IPS-15b (cell line): ENCODE measurements around the gene SNTA1.

Source experiments
- H3K27me3 ChIP-seq: one replicate; pipeline ENCODE4 v1.6.1; 2013; ENCODE audit warnings: low read length; ENCODE audit not compliant: control insufficient read depth, insufficient read depth
- H3K36me3 ChIP-seq: one replicate; pipeline ENCODE4 v1.6.1; 2013; ENCODE audit warnings: low read length; ENCODE audit not compliant: control insufficient read depth, insufficient read depth
- H3K4me1 ChIP-seq: one replicate; pipeline ENCODE4 v1.6.1; 2013; ENCODE audit warnings: mild to moderate bottlenecking, low read length; ENCODE audit not compliant: control insufficient read depth, insufficient read depth
- H3K4me3 ChIP-seq: one replicate; pipeline ENCODE4 v1.5.1; 2013; ENCODE audit warnings: low read depth, low read length
- H3K9ac ChIP-seq: one replicate; pipeline ENCODE4 v1.6.1; 2013; ENCODE audit warnings: low read depth, mild to moderate bottlenecking, low read length
- H3K9me3 ChIP-seq: one replicate; pipeline ENCODE4 v1.6.1; 2013; ENCODE audit warnings: mild to moderate bottlenecking, low read length; ENCODE audit not compliant: control insufficient read depth, insufficient read depth

SNTA1 gene

GRCh38 chr20:33412484-33412838 is 31.1 kb downstream of the SNTA1 start:
- no peak overlapping the region for H3K4me3 ChIP-seq
- H3K4me1 ChIP-seq: no peaks in the 10 kb centered on the region
- H3K27me3 ChIP-seq: no peaks in the 10 kb centered on the region
- no peak overlapping the region for H3K9ac ChIP-seq
- H3K36me3 ChIP-seq: peaks cover 3% of the 10 kb centered on the region
- H3K9me3 ChIP-seq: no peaks in the 10 kb centered on the region

GRCh38 chr20:33411711-33412483 is 31.7 kb downstream of the SNTA1 start:
- Histone ChIP-seq H3K9me3 (no peaks in the 10 kb centered on the region), H3K9ac (no peak overlapping the region), H3K4me3 (no peak overlapping the region), H3K4me1 (no peaks in the 10 kb centered on the region), H3K36me3 (peaks cover 3% of the 10 kb centered on the region), H3K27me3 (no peaks in the 10 kb centered on the region)

- Histone ChIP-seq H3K9ac (no peak overlapping the region), H3K27me3 (no peaks in the 10 kb centered on the region), H3K4me1 (no peaks in the 10 kb centered on the region), H3K9me3 (no peaks in the 10 kb centered on the region), H3K36me3 (peaks cover 3% of the 10 kb centered on the region), H3K4me3 (no peak overlapping the region)
Observed at GRCh38 chr20:33411242-33411641, 32.3 kb downstream of the SNTA1 start.

- Histone ChIP-seq H3K4me3 (no peak overlapping the region), H3K9ac (no peak overlapping the region), H3K36me3 (peaks cover 3% of the 10 kb centered on the region), H3K4me1 (no peaks in the 10 kb centered on the region), H3K9me3 (no peaks in the 10 kb centered on the region), H3K27me3 (no peaks in the 10 kb centered on the region)
Observed at GRCh38 chr20:33410081-33410742, 33.4 kb downstream of the SNTA1 start.

GRCh38 chr20:33408716-33409654 is 34.6 kb downstream of the SNTA1 start:
- Histone ChIP-seq H3K9ac (no peak overlapping the region), H3K4me3 (no peak overlapping the region), H3K36me3 (peaks cover 3% of the 10 kb centered on the region)

GRCh38 chr20:33408313-33408712 is 35.2 kb downstream of the SNTA1 start:
- no peaks in the 10 kb centered on the region for H3K9me3 ChIP-seq
- no peak overlapping the region for H3K9ac ChIP-seq
- no peaks in the 10 kb centered on the region for H3K4me1 ChIP-seq
- H3K36me3 ChIP-seq: peaks cover 3% of the 10 kb centered on the region
- no peak overlapping the region for H3K4me3 ChIP-seq
- H3K27me3 ChIP-seq: no peaks in the 10 kb centered on the region

More at GRCh38 chr20:33408716-33409654, 34.6 kb downstream of the SNTA1 start:
- Histone ChIP-seq H3K4me1 (no peaks in the 10 kb centered on the region), H3K9me3 (no peaks in the 10 kb centered on the region), H3K27me3 (no peaks in the 10 kb centered on the region)

GRCh38 chr20:33407796-33408195 is 35.8 kb downstream of the SNTA1 start:
- Histone ChIP-seq H3K9me3 (no peaks in the 10 kb centered on the region), H3K4me3 (no peak overlapping the region), H3K36me3 (peaks cover 3% of the 10 kb centered on the region), H3K4me1 (no peaks in the 10 kb centered on the region), H3K9ac (no peak overlapping the region), H3K27me3 (no peaks in the 10 kb centered on the region)

GRCh38 chr20:33407251-33407650 is 36.3 kb downstream of the SNTA1 start:
- Histone ChIP-seq H3K4me1 (no peaks in the 10 kb centered on the region), H3K9ac (no peak overlapping the region), H3K9me3 (no peaks in the 10 kb centered on the region), H3K4me3 (no peak overlapping the region), H3K36me3 (peaks cover 3% of the 10 kb centered on the region), H3K27me3 (no peaks in the 10 kb centered on the region)

- Histone ChIP-seq H3K4me3 (no peak overlapping the region), H3K4me1 (no peaks in the 10 kb centered on the region), H3K27me3 (no peaks in the 10 kb centered on the region), H3K9me3 (no peaks in the 10 kb centered on the region), H3K36me3 (peaks cover 1% of the 10 kb centered on the region), H3K9ac (no peak overlapping the region)
Observed at GRCh38 chr20:33404281-33404680, 39.3 kb downstream of the SNTA1 start.

GRCh38 chr20:33401921-33402369 is 41.6 kb downstream of the SNTA1 start:
- Histone ChIP-seq H3K4me1 (no peaks in the 10 kb centered on the region), H3K9ac (peak overlapping the region; percentile 42), H3K9me3 (no peaks in the 10 kb centered on the region), H3K36me3 (no peaks in the 10 kb centered on the region), H3K27me3 (no peaks in the 10 kb centered on the region), H3K4me3 (peak overlapping the region; percentile 98)

GRCh38 chr20:33401184-33401920 is 42.2 kb downstream of the SNTA1 start, which contains the start of gene CDK5RAP1:
TSS of gene CDK5RAP1 (minus strand) at chr20:33401519. CDS start at chr20:33397064, 4,455 bp downstream.
- no peaks in the 10 kb centered on the region for H3K4me1 ChIP-seq
- peak within 1 kb of the TSS; percentile 54 for H3K9ac ChIP-seq
- H3K9me3 ChIP-seq: no peaks in the 10 kb centered on the region
- H3K27me3 ChIP-seq: no peaks in the 10 kb centered on the region
- H3K36me3 ChIP-seq: no peaks in the 10 kb centered on the region
- peak within 1 kb of the TSS; percentile 98 for H3K4me3 ChIP-seq
